Skeletal muscle cell (primary cell): ENCODE measurements around the gene ADCY10.
"Not testable (repeated sequence)": the region's sequence is repeated elsewhere in the genome, so short reads cannot be mapped to it uniquely, and the experiment has no call there.

Source experiments
- DNase-seq: peaks from one replicate; pipeline ENCODE4 v3.0.0-alpha.2; 2010; ENCODE audit warnings: low read depth
- H3K4me3 ChIP-seq: 2 replicates; pipeline ENCODE4 v1.5.1; 2011; ENCODE audit warnings: low read depth, mild to moderate bottlenecking, control low read depth, low read length, moderate library complexity

Gene ADCY10

GRCh38 chr1:167821969-167822685, 91.8 kb downstream of the ADCY10 start:
- H3K4me3 ChIP-seq: no peak overlapping the region
- no peak for DNase-seq

GRCh38 chr1:167821356-167821685, 92.6 kb downstream of the ADCY10 start:
- no peak overlapping the region for H3K4me3 ChIP-seq

GRCh38 chr1:167820684-167821355, 93.1 kb downstream of the ADCY10 start:
- DNase-seq: no peak
- no peak overlapping the region for H3K4me3 ChIP-seq

More at GRCh38 chr1:167821356-167821685, 92.6 kb downstream of the ADCY10 start:
- DNase-seq: no peak

- DNase-seq: peak; percentile 74
- peak overlapping the region; percentile 33 for H3K4me3 ChIP-seq
Observed at GRCh38 chr1:167819849-167820683, 93.9 kb downstream of the ADCY10 start.

GRCh38 chr1:167815650-167816049, 98.3 kb downstream of the ADCY10 start:
- no peak for DNase-seq
- H3K4me3 ChIP-seq: no peak overlapping the region

- no peak overlapping the region for H3K4me3 ChIP-seq
- no peak for DNase-seq
Observed at GRCh38 chr1:167812972-167813371, 101.0 kb downstream of the ADCY10 start.

GRCh38 chr1:167808690-167809089, 105.2 kb downstream of the ADCY10 start:
- no peak for DNase-seq
- no peak overlapping the region for H3K4me3 ChIP-seq

- no peak overlapping the region for H3K4me3 ChIP-seq
- DNase-seq: no peak
Observed at GRCh38 chr1:167808104-167808503, 105.8 kb downstream of the ADCY10 start.

GRCh38 chr1:167806676-167807075, 107.3 kb downstream of the ADCY10 start:
- not testable (repeated sequence) for DNase-seq, H3K4me3 ChIP-seq

- H3K4me3 ChIP-seq, DNase-seq: not testable (repeated sequence)
Observed at GRCh38 chr1:167806235-167806634, 107.7 kb downstream of the ADCY10 start.

GRCh38 chr1:167805041-167805556, 108.8 kb downstream of the ADCY10 start:
- H3K4me3 ChIP-seq: no peak overlapping the region
- no peak for DNase-seq

GRCh38 chr1:167803358-167804207, 110.4 kb downstream of the ADCY10 start:
- no peak overlapping the region for H3K4me3 ChIP-seq

GRCh38 chr1:167802235-167802634, 111.7 kb downstream of the ADCY10 start:
- no peak for DNase-seq
- no peak overlapping the region for H3K4me3 ChIP-seq

More at GRCh38 chr1:167803358-167804207, 110.4 kb downstream of the ADCY10 start:
- peak; percentile 79 for DNase-seq

- no peak for DNase-seq
- no peak overlapping the region for H3K4me3 ChIP-seq
Observed at GRCh38 chr1:167800251-167800650, 113.7 kb downstream of the ADCY10 start.

GRCh38 chr1:167799747-167800146, 114.2 kb downstream of the ADCY10 start:
- DNase-seq: no peak
- H3K4me3 ChIP-seq: no peak overlapping the region

GRCh38 chr1:167798952-167799351, 115.0 kb downstream of the ADCY10 start:
- DNase-seq: no peak
- no peak overlapping the region for H3K4me3 ChIP-seq

GRCh38 chr1:167797015-167797414, 116.9 kb downstream of the ADCY10 start:
- no peak overlapping the region for H3K4me3 ChIP-seq
- peak; percentile 99 for DNase-seq

- DNase-seq: peak; percentile 63
Observed at GRCh38 chr1:167795810-167796740, 117.9 kb downstream of the ADCY10 start.

More at GRCh38 chr1:167795810-167796740, 117.9 kb downstream of the ADCY10 start:
- H3K4me3 ChIP-seq: no peak overlapping the region
